H1 (cell line): ENCODE results near the gene CREB3L1. TPM values are rescaled to one million over a fixed set of nuclear protein-coding genes. Genes with fewer than 3 reads are reported as not detected.

ENCODE experiments used
- CHD1 ChIP-seq: IDR thresholded peaks from 2 replicates; pipeline ENCODE4 v1.6.1; 2012; ENCODE audit warnings: low read depth, low read length, improper control_type of control experiment
- RAD21 ChIP-seq, 2 experiments: IDR thresholded peaks in 1 of 2; conservative IDR thresholded peaks in 1 of 2; 2 replicates each; pipeline ENCODE4 v1.6.1; 2011; ENCODE audit warnings: low read depth in 2 of 2, low read length in 2 of 2, improper control_type of control experiment in 1 of 2, inconsistent platforms in 1 of 2, mild to moderate bottlenecking in 1 of 2, moderate library complexity in 1 of 2
- polyA plus RNA-seq, 7 experiments: library from polyadenylated mRNA; depleted of rRNA in 3 of 7; stranded (reverse) in 5 of 7; unstranded in 2 of 7; fragments of >200 nt in 5 of 7; fragments of 200-250 nt in 2 of 7; gene quantifications; 1 replicate in 5 of 7; 2 replicates in 1 of 7; 4 replicates in 1 of 7; pipeline versions ENCODE4 v1.2.1 to v1.2.3, GENCODE V29; 2011 to 2013; ENCODE audit warnings: missing spikeins in 2 of 7, mixed read lengths in 2 of 7
- total RNA-seq: library from RNA; stranded (reverse); fragmentation: NEBNext Ultra II Directional; extraction: Animal tissue kit (Norgen Biotek cat#: 25700); gene quantifications from 2 replicates; pipeline ENCODE4 v1.2.1, GENCODE V29; 2021

The CREB3L1 gene
- total and polyA plus RNA-seq, 2 of the 8 experiments (the other 6 are each of a cell fraction or from before 2014, with no cell fraction given) = 4.1 to 12.7 TPM

DNA sequence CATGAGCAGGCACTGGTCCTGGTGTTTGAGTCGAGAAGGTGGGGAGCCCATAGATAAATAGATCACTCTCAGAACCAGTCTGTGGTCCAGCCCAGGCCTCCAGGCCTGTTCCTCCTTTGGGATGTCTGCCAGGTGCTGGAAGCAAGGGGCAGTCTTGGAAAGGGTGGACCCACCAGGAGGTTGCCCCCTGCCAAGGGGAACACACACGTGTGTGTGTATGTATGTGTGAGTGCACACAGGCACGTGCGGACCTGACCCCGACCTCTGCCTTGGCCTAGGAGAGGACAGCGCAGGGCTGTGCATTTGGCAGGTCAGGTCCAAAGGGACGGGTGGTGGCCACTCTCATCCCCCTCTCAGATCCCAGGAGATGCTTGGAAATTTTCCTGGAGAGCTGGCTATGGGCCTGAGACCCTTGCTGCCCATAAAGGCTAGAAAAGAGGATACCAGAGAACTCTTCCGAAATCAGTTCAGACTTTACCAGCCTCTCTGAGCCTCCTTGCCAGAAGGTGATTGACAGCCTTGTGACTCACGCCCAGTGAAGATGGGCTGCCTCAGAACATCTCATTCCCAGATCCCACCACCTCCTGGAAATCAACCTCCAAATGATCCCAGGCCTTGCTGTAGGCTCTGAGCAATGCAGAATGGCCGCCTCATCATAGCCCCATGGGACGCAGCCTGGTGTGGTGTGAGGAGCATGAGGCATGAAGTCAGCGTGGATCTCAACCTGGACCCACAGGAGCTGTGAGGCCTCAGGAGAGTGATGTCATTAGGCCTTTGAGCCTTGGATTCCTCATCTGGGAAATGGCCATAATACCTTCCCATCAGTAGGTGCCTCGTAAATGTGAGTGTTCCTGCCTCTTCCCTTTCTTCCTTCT, 24.0 kb upstream of the CREB3L1 start (continued):
- TF ChIP-seq RAD21 (IDR thresholded peaks at IDR 0.05 in 1 of 2, conservative IDR thresholded peaks at IDR 0.05 in 1 of 2; ENCODE audit: low read depth in 2 of 2, low read length in 2 of 2) (no peak), CHD1 (no peak)
